BJ (cell line): ENCODE results near the gene UBE4A. TPM values are rescaled to one million over a fixed set of nuclear protein-coding genes. Genes with fewer than 3 reads are reported as not detected.
A peak's percentile ranks its signal among the peaks of the same experiment; 100 is the strongest.
"Not testable (repeated sequence)": the region's sequence is repeated elsewhere in the genome, so short reads cannot be mapped to it uniquely, and the experiment has no call there.

Experiments used
- CTCF ChIA-PET: fragments of 350-600 bp; formaldehyde crosslinking; extraction: SDS; loops from one replicate; lab custom pipeline; 2021; ENCODE audit warnings: antibody characterized with exemption, inconsistent platforms; lab: Yijun Ruan, JAX
- POLR2A ChIA-PET: fragments of 300-600 bp; sonication (Branson Sonifier 250); formaldehyde crosslinking; extraction: SDS; loops from one replicate; lab custom pipeline; 2021; ENCODE audit warnings: antibody characterized with exemption; lab: Charles Lee
- DNase-seq: peaks from one replicate; pipeline ENCODE4 v3.0.0-alpha.2; 2011; ENCODE audit warnings: low read depth
- H3K27me3 ChIP-seq: 2 replicates; pipeline ENCODE4 v1.6.0; 2011; ENCODE audit warnings: low read length; ENCODE audit not compliant: control insufficient read depth, insufficient read depth
- H3K36me3 ChIP-seq: 2 replicates; pipeline ENCODE4 v1.5.1; 2011; ENCODE audit warnings: low read length; ENCODE audit not compliant: control insufficient read depth, insufficient read depth
- H3K4me3 ChIP-seq: 2 replicates; pipeline ENCODE4 v1.5.1; 2011; ENCODE audit warnings: low read depth, mild to moderate bottlenecking, control low read depth, low read length
- CTCF ChIP-seq: IDR thresholded peaks from 2 replicates; pipeline ENCODE4 v1.5.1; 2011; ENCODE audit warnings: low read depth, mild to moderate bottlenecking, control low read depth, inconsistent platforms, low read length, moderate library complexity; ENCODE audit not compliant: insufficient read depth
- polyA plus RNA-seq: library from polyadenylated mRNA; depleted of rRNA; stranded (reverse); fragments of >200 nt; gene quantifications from 2 replicates; pipeline ENCODE4 v1.2.3, GENCODE V29; 2011

Gene UBE4A
- polyA plus RNA-seq, 1 experiment: 15.9 TPM

- H3K36me3 ChIP-seq: 0 out of 2 replicates have a peak, but pooled peaks cover 1% of the 10 kb centered on the region
- no peak overlapping the region for H3K4me3 ChIP-seq
- TF ChIP-seq CTCF: no peak
- DNase-seq: peak; percentile 69
- ChIA-PET POLR2A (no interaction called here), CTCF (interaction anchor here (1.2 kb wide), 1 partner anchor 72 kb away, joined by 3 read pairs; no protein-coding TSS in a partner anchor)
- no peaks in the 10 kb centered on the region for H3K27me3 ChIP-seq
Measured at GRCh38 chr11:118415739-118416068, 56.3 kb downstream of the UBE4A start.

GRCh38 chr11:118416900-118417299 lies 57.5 kb downstream of the UBE4A start:
- H3K27me3 ChIP-seq, H3K36me3 ChIP-seq, POLR2A ChIA-PET, H3K4me3 ChIP-seq, CTCF ChIA-PET, DNase-seq: not testable (repeated sequence)

- Histone ChIP-seq H3K27me3 (no peaks in the 10 kb centered on the region), H3K4me3 (no peak overlapping the region), H3K36me3 (0 out of 2 replicates have a peak, but pooled peaks cover 1% of the 10 kb centered on the region)
- CTCF ChIA-PET: interaction anchor here (0.8 kb wide), 1 partner anchor 87 kb away, joined by 4 read pairs; no protein-coding TSS in a partner anchor
- TF ChIP-seq CTCF: no peak
- DNase-seq: no peak
- POLR2A ChIA-PET: no interaction called here
Measured at GRCh38 chr11:118417801-118418200, 58.4 kb downstream of the UBE4A start.

GRCh38 chr11:118418766-118419165 lies 59.4 kb downstream of the UBE4A start:
- Histone ChIP-seq H3K36me3 (no peaks in the 10 kb centered on the region), H3K4me3 (no peak overlapping the region), H3K27me3 (no peaks in the 10 kb centered on the region)
- no peak for TF ChIP-seq CTCF
- POLR2A ChIA-PET: no interaction called here
- DNase-seq: no peak
- CTCF ChIA-PET: interaction anchor here (0.8 to 1.2 kb wide), 3 partner anchors 10 to 87 kb away, joined by 3 to 4 read pairs (median 3); no protein-coding TSS in a partner anchor

- Histone ChIP-seq H3K27me3 (no peaks in the 10 kb centered on the region), H3K36me3 (no peaks in the 10 kb centered on the region), H3K4me3 (no peak overlapping the region)
- ChIA-PET POLR2A (no interaction called here), CTCF (no interaction called here)
- no peak for TF ChIP-seq CTCF
- no peak for DNase-seq
Measured at GRCh38 chr11:118427707-118428106, 68.3 kb downstream of the UBE4A start.

- ChIA-PET CTCF (interaction anchor here (1.2 to 1.8 kb wide), 2 partner anchors 27 to 29 kb away, joined by 3 to 9 read pairs; no protein-coding TSS in a partner anchor), POLR2A (interaction anchor here (0.5 kb wide), 1 partner anchor 10 kb away, joined by 3 read pairs; no protein-coding TSS in a partner anchor)
- no peak overlapping the region for H3K4me3 ChIP-seq
- no peaks in the 10 kb centered on the region for H3K27me3 ChIP-seq
- H3K36me3 ChIP-seq: no peaks in the 10 kb centered on the region
- TF ChIP-seq CTCF: no peak
- no peak for DNase-seq
Measured at GRCh38 chr11:118430956-118431355, 71.6 kb downstream of the UBE4A start.
